NCI-H1694 (cell line): ENCODE data around the gene PDK1.
A peak's percentile ranks its signal among the peaks of the same experiment; 100 is the strongest.
"Not testable (repeated sequence)": the region's sequence is repeated elsewhere in the genome, so short reads cannot be mapped to it uniquely, and the experiment has no call there.

ENCODE experiments used
- DNase-seq: peaks from one replicate; lab custom pipeline; 2025; lab: John Stamatoyannopoulos, UW

The PDK1 gene

DNA sequence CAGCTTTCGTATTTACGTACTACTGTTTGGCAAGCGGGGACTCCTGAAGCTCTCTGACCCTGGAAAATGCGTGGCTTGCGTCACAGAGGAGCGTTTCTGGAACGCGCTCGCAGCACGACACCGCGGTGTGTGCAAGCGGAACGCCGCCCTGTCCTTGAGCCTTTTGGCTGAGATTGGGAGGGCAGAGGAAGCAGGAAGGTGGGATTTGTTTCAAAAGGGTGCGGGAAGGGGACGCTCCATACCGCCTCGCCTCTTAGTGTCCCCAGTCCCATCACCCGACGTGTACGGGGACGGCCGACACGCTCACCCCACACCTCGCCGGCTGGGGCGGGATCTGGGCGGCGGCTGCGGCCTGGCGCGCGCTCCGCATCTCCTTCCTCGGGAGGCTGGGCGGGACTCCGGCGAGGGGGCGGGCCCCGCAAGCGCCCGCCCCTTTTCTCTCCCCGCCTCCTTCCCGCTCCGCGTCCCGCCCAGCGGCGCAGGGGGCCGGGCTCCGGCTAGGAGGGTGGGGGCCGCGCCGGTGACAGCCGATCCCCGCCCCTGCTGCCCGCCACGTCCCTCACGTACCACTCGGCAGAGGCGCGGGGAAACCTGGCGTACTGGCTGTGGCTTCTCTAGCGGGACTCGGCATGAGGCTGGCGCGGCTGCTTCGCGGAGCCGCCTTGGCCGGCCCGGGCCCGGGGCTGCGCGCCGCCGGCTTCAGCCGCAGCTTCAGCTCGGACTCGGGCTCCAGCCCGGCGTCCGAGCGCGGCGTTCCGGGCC, at the start of gene PDK1:
PDK1 (plus strand) TSS at position 569 of the 762 bp plus-strand sequence; CDS start at position 630, 61 bp downstream.
- DNase-seq, result peak; percentile 69

DNA sequence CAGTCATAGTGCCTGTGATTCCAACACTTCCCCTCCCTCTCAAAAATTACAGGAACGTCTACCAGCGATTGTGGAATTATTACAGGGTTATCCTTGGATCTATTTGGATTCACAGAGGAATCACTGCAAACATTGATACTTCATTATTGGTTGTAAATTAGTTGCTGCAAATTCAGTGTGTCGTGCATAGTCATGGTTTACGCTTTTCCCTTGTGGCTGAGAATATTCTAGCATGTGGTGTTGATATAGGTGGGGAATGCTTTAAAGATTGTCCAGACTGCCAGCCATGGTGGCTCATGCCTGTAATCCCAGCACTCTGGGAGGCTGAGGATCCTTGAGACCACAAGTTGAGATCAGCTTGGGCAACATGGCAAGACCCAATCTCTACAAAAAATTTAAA, 48.7 kb upstream of the PDK1 start:
- no peak for DNase-seq

DNA sequence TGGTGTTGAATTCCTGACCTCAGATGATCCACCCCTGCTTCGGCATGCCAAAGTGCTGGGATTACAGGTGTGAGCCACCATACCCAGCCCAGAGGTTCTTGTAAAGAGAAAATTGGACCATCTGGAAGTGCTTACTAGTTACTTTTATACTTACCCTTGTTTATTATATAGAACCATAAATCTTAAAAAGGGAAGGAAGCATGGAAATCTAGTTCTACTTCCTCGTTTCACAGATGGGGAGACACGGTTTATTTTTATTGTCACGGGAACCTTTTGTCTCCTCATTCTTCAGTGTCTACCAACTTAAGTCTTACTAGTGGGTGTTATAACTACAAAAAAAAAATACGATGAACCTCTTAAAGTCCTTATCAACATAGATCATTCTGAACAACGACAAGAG, 45.8 kb upstream of the PDK1 start:
- no peak for DNase-seq

DNA sequence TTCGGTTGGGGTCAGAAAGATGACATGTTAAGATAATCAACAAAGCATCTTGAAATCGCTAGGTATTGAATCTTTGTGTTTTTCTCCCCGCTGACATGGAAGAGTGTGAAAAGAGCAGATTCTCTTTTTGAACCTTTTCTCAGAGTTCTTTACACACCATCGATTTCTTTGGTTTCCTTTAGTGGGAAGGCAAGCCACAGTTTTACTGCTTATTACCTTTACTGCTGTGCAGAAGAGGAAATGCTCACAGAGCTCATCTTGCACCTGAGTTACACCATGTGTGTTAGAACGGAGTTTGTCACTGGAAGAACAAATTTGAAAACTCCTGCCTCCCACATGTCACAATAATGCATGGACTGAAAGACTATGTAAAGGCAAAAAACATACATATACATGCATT, 45.3 kb upstream of the PDK1 start:
- no peak for DNase-seq

DNA sequence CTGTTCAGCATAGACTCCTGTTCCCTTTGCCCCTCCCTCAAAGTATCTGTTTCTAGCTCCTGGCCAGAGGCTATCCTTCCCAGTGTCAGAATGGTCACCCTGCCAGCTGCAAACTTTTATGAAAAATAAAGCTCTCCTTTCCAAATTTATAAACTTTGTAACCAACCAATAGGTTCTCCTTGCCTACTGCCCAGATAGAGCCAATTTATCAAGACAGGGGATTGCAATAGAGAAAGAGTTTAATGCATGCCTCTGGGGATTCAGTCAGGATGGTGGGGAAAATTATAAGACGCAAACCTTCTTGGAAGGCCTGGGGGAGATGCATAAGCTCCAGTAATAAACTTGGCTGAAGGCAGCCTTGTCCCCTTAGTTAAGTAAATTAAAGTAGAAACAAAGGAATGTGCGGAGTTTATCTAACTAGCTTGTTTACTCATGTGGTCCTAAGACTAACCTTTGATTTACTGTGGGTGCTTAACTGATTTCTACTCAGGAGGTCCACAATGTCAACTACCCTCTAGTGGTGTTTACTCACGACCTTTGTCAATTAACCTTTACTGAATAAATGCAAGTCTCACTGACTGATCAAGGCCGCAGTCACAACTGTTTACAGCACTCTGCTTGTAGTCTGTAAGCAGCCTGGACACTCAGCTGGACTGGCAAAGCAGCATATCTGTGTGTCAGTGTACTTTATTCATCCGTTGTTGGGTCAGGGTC, 42.9 kb upstream of the PDK1 start:
- no peak for DNase-seq

DNA sequence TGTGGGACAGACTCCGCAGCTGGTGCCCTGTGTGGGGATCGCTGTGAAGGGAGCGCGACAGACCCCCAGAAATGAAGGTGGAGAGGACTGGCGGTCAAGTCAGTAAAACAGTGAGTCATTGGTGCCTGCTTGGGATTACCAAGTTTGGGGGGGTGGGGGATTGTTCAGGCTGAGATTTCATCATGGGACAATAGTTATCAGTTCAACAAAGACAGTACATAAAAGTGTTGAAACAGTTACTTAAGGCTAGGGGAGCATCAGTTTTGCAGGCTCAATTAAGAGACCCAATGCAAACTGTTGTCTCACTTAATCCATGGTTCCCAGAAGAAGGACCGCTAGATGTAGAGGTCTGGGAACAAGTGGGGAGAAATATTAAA, 42.4 kb upstream of the PDK1 start:
- no peak for DNase-seq

DNA sequence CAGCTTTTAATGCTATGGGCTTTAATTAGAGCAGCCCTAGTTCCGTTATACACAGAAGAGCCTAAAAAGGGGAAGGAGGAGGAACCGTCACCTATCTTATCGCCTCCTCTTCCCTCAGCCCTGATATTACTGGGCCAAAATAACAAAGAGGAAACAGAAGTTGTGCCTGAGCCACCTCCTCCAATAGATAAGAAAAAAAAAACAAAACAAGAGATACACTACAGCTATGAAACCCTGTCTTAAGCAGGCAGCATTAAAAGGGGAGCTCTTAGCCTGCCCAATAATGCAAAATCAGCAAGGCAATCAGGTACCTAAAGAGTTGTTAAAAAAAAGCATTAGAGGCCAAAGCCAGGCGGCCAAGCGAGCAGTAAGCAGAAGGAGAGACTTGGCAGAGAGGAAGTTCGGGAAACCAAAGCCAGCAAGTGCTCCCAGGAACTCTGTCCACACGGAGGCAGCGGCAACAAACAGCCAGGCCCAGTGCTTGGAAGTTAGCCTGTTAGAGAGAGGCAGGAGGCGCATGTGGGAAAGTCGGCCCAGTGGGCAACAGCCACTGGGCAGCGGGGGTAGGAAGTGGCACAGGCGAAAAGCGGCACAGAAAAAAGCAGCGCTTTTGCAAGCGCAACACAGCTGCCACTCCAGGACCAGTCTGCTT, 41.8 kb upstream of the PDK1 start:
- no peak for DNase-seq

DNA sequence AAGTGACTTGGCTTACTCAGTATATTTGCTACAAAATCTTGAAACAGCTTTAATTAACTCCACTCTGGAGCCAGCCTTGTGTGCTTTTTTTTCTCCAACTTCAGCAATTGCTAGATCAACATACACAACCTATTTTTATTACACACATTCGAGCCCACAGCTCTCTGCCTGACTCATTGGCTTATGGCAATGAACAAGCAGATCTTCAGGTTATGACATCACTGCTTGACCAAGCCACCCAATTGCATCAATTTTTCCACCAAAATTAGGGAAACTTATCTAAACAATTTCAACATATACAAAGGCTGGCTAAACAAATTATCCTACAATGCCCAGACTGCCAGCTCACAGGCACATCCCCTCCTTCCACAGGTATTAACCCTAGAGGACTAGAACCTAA, 39.6 kb upstream of the PDK1 start:
- no peak for DNase-seq

DNA sequence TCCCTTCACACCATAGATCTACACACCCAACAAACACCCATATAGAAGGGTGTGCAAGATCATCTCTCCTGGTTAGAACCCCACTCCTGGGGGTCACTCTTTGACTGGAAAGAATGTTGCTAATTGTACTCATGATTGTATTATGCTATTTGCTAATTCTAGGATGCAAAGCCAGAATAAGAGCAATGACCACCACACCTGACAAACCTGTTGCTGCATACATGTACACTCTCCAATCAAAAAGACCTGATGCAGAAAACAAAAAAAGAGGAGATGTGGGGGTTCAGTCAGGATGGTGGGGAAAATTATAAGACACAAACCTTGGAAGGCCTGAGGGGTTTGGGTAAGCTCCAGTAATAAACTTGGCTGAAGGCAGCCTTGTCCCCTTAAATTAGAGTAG, 36.9 kb upstream of the PDK1 start:
- DNase-seq, result no peak

DNA sequence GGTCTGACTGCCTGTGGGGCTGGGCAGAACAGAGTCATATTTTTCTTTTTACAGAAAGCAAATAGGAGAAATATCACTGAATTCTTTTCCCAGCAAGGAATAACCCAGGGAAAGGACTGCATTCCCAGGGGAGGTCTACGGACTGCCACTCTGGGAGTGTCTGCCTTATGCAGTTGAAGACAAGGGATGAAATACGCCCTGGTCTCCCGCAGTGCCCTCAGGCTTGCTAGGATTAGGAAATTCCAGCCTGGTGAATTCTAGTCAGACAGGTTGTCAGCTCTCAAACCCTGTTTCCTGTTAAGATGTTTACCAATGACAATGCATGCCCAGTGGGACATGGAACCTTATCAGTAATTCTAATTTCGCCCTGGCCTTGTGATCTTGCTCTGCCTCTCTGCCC, 30.3 kb upstream of the PDK1 start:
- DNase-seq, result no peak

DNA sequence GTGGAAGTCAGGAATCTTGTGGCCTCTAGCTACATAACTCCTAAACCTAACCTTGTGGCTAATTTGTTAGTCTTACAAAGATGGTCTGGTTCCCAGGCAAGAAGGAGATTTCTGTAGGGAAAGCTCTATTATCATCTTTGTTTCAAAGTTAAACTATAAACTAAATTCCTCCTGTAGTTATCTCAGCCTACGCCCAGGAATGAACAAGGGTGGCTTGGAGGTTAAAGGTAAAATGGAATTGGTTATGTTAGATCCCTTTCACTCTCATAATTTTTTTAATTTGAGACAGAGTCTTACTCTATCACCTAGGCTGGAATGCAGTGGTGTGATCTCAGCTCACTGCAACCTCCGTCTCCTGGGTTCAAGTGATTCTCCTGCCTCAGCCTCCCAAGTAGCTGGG, 24.6 kb upstream of the PDK1 start:
- no peak for DNase-seq

DNA sequence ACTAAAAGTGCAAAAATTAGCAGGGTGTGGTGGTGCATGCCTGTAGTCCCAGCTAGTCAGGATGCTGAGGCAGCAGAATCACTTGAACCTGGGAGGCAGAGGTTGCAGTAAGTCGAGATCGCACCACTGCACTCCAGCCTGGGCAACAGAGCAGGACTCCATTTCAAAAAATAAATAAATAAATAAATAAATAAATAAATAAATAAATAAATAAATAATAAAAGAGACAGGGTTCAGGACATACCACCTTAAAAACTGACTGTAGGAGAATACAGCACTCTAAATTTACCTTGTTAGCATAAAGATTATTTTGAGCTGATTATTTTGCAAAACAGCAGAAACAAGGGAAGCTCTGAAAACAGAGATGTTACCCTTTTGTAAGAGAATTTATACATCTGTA, 23.4 kb upstream of the PDK1 start:
- DNase-seq, result not testable (repeated sequence)

DNA sequence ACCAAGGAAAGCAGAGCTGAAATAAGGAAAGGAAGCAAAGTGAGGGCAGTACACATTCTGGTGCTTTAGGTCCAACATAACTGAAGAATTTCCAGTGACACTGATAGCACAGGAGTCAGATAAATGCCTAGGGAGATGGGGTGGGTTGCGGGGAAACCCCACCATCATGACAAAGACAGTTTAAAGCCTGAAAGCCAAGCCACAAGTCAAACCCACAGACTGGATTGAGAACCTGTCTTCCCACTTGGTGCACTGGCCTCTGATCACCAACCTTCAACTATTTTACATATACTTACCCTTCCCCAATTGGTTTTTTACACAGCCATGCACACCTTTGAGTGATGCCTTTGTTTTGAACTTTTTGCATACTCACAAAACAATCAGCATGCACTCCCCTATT, 22.2 kb upstream of the PDK1 start:
- DNase-seq, result no peak

DNA sequence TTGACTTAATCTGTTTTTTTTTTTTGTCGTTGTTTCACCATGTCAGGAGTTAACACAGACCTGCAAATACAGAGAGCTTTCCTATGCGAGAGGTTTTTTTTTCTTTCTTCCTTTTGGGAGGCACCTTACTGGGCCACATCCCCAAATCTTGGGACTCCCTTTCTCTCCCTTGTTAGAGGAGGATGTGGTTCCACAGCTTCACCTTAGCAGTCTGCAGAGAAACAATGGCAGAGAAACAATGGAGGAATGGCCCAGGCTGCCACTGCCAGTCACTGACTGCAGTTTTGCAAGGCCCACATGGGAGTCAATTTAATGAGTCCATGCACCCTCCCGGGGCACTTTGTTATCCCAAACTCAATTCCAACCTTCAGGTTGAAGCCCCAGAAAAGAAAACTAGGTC, 20.8 kb upstream of the PDK1 start:
- no peak for DNase-seq

DNA sequence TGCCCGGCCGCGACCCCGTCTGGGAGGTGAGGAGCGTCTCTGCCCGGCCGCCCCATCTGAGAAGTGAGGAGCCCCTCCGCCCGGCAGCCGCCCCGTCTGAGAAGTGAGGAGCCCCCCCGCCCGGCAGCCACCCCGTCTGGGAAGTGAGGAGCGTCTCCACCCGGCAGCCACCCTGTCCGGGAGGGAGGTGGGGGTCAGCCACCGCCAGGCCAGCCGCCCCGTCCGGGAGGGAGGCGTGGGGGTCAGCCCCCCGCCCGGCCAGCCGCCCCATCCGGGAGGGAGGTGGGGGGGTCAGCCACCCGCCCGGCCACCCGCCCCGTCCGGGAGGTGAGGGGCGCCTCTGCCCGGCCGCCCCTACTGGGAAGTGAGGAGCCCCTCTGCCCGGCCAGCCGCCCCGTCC, 18.0 kb upstream of the PDK1 start:
- not testable (repeated sequence) for DNase-seq

DNA sequence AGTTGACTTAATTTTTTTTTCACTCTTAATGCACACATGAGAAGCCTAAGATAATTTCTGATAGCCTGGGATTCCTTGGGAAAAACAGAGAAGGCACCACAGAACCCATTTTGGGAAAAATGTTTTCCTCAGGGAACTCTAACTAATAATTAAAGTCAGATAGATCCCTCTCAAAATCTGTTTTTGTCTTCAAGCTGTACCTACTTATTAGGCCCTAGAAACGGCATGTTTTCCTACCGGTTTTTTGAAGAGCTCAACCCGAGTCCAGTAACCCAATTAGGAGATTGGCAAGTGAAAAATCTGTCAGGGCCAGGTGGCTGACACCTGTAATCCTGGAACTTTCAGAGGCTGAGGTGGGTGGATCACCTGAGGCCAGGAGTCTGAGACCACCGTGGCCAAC, 16.1 kb upstream of the PDK1 start:
- no peak for DNase-seq

DNA sequence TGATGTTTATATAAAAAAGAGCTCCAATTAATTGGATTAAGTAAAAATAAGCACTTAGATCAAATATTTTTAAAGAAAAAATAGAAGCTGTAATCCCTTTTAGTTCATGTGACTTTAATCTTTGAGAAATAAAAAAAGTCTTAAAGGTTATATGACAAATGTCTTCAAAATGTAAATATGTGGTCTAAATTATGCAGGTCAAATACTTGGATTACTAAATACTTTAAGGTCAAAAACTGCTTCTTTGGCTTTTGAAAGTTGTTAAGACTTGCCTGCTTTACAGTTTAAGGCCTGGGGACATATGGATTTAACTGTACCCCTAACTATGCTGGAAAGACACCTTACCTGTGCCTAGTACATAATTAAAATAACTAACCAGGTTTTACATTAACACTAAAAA, 15.5 kb upstream of the PDK1 start:
- DNase-seq, result no peak

DNA sequence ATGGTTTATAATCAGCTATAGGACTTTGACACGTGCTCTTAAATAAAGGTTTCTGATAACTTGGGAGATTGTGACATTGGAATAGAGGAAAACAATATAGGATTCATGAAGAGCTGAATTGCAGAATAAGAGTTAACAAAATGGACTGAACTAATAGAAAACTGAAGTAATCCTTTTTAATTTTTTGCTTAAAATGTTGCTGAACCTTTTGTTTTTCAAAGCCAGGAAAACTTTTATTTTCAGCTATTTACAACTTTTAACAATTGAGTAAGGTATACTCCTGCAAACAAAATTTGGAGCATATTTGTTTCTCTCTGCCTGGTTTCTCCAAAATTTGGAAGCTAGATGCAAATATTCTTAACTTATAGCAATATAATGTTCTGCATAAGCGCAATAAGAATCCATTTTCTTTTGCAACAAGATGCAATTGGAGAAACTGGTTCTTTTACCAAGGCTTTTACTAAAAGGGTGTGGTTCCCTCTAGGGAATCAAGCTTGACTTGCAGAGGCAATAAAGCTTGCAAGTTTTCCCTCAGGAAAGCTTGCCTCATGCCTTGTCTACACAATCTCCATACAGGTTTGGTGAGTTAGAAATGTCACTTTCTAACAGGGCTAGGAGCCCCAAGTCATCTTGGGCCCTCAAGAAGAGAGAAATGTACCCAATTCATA, 10.3 kb upstream of the PDK1 start:
- DNase-seq, result no peak

DNA sequence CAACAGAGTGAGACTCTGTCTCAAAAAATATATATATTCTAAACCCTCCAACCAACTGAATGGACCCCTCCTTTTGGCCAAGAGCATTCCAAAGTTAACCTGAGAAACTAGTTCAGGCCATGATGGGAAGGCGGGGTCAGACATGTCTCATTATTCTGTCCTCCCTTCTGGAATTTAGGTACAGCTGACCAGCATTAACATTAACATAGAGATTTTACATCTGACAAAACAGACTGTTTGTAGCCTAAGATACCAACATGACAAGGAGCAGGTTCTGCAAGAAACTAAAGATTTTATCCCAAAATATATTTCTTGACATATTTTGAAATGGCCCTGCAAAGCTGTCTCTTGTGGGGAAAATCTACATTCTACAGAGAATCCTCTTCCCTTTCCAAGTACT, 6.8 kb upstream of the PDK1 start:
- DNase-seq, result no peak

DNA sequence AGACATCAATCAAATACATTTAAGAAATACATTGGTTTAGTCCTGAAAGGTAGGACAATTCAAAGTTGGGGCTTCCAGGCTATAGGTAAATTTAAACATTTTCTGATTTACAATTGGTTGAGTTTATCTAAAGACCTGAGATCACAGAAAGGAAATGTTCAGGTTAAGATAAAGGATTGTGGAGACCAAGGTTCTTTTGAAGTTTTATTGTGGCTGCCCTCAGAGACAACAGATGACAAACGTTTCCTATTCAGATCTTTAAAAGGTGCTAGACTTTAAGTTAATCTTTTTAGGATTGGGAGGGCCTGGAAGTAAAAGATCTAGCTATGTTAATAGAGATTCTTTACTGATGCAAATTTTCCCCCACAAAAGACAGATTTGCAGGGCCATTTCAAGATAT, 6.1 kb upstream of the PDK1 start:
- not testable (repeated sequence) for DNase-seq

DNA sequence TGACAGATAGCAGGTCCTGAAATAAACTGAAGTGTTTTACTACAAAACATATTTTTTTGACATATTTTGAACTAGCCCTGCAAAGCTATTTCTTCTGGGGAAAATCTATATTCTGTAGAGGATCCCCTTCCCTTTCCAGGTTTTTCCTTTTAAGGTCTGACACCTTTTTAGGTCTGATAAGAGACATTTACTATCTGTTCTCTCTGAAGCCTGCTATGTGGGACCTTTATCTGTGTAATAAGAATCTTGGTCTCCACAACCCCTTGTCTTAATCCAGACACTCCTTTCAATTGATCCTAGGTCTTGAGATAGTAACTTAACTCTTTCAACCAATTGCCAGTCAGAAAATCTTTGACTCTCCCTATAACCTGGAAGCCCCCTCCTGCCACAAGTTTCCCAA, 5.5 kb upstream of the PDK1 start:
- no peak for DNase-seq

DNA sequence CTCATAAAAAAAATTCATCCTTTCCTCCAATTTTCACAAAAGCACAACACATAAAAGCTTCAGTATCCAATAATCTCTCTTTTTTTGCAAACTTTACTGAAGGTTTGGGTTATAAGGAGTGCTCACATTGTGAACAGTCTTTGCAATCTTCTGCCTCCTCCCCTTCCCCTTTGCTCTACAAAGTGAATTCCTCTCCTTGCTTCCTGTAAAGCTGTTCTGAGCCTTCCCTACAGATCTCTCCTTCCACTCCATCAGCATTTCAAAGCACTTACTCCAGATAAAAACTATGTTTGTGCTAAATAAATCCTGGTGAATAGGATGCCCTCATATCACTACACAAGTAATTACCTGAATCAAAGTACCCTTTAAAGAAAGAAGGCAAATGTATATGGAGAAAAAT, 4.6 kb upstream of the PDK1 start:
- DNase-seq, result no peak
